HG03175 (cell line): ENCODE results near the gene PLXNC1.

Experiments used
- ATAC-seq: cut with Tn5 transposase; IDR thresholded peaks from one replicate; pipeline ENCODE4 v1.9.1; 2021; ENCODE audit warnings: mild to moderate bottlenecking, moderate library complexity; ENCODE audit not compliant: unreplicated experiment

The PLXNC1 gene

GRCh38 chr12:94178882-94179281 lies 30.5 kb downstream of the PLXNC1 start:
- ATAC-seq = no peak

- ATAC-seq = no peak
Measured at GRCh38 chr12:94179723-94180122, 31.3 kb downstream of the PLXNC1 start.

- no peak for ATAC-seq
Measured at GRCh38 chr12:94180558-94181296, 32.4 kb downstream of the PLXNC1 start.

- no peak for ATAC-seq
Measured at GRCh38 chr12:94182986-94183707, 34.8 kb downstream of the PLXNC1 start.

GRCh38 chr12:94183708-94184379 lies 35.5 kb downstream of the PLXNC1 start:
- ATAC-seq = no peak

GRCh38 chr12:94184995-94185719 lies 36.8 kb downstream of the PLXNC1 start:
- no peak for ATAC-seq

GRCh38 chr12:94185801-94186200 lies 37.4 kb downstream of the PLXNC1 start:
- ATAC-seq = no peak

GRCh38 chr12:94186278-94187241 lies 38.2 kb downstream of the PLXNC1 start:
- no peak for ATAC-seq

- no peak for ATAC-seq
Measured at GRCh38 chr12:94187361-94187760, 39.0 kb downstream of the PLXNC1 start.

GRCh38 chr12:94190623-94191022 lies 42.2 kb downstream of the PLXNC1 start:
- no peak for ATAC-seq

GRCh38 chr12:94191023-94191422 lies 42.6 kb downstream of the PLXNC1 start:
- no peak for ATAC-seq

- ATAC-seq = no peak
Measured at GRCh38 chr12:94191811-94192210, 43.4 kb downstream of the PLXNC1 start.

GRCh38 chr12:94192506-94192905 lies 44.1 kb downstream of the PLXNC1 start:
- ATAC-seq = no peak

- ATAC-seq = no peak
Measured at GRCh38 chr12:94193168-94193567, 44.8 kb downstream of the PLXNC1 start.

- ATAC-seq = no peak
Measured at GRCh38 chr12:94195483-94195882, 47.1 kb downstream of the PLXNC1 start.

GRCh38 chr12:94198469-94198868 lies 50.1 kb downstream of the PLXNC1 start:
- ATAC-seq = no peak

GRCh38 chr12:94198872-94199271 lies 50.5 kb downstream of the PLXNC1 start:
- no peak for ATAC-seq

GRCh38 chr12:94200069-94200468 lies 51.7 kb downstream of the PLXNC1 start:
- ATAC-seq = no peak

- ATAC-seq = no peak
Measured at GRCh38 chr12:94200695-94201094, 52.3 kb downstream of the PLXNC1 start.
